HG03575 (cell line): ENCODE measurements around the gene NBAS.
"Not testable (repeated sequence)": the region's sequence is repeated elsewhere in the genome, so short reads cannot be mapped to it uniquely, and the experiment has no call there.

ENCODE experiments used
- ATAC-seq: cut with Tn5 transposase; IDR thresholded peaks from one replicate; pipeline ENCODE4 v1.9.1; 2021; ENCODE audit not compliant: unreplicated experiment, insufficient number of reproducible peaks, low FRiP score; ENCODE audit errors: extremely low read depth

Gene NBAS

DNA sequence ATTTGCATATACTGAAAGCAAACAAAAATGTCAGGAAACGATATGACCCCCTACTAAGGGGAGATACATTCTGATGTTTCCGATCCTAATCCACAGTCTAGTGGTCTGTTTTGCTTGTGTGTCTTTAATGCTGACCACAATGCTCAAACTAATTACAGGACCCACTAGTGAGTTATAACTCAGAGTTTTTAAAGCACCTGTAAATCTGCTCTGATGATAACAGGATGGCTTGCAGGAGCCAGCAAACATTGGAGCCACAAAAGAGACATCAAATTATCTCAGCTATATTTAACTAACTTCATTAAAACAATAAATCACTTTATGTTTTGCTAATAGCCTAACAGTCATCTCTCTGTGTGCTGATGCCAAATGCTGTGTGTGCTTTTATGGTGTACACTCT lies 300.3 kb downstream of the NBAS start:
- no peak for ATAC-seq

- ATAC-seq, result no peak
These were observed 300.9 kb downstream of the NBAS start for GRCh38 chr2:15260196-15260595.

DNA sequence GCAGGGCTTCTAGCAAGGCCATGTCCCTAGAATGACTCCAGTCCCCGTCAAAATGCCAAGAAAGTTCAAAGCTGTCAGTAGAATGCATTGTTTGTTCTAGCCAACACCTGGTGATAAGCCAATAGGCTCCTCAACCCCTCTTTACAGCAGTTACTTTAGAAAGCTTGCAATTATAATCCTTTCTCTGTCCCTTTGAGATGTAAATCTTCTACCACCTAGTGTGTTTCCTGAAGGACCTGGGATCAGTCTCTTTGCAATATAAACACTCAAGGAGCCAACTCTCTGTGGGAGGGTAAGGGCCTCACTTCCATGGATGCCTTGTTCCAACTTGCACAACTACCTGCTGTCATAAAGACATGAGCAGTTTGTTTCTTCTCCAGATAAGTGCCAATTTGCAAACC lies 301.8 kb downstream of the NBAS start:
- ATAC-seq, result no peak

DNA sequence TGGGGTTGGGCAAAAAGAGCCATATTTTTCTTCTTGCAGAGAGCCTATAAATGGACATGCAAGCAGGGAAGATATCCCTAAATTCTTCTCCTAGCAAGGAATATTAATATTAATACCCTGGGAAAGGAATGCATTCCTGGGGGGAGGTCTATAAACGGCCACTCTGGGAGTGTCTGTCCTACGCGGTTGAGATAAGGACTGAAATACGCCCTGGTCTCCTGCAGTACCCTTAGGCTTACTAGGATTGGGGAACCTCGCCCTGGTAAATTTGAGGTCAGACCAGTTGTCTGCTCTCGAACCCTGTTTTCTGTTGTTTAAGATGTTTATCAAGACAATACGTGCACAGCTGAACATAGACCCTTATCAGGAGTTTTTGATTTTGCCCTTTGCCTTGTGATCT lies 302.7 kb downstream of the NBAS start:
- ATAC-seq, result not testable (repeated sequence)

DNA sequence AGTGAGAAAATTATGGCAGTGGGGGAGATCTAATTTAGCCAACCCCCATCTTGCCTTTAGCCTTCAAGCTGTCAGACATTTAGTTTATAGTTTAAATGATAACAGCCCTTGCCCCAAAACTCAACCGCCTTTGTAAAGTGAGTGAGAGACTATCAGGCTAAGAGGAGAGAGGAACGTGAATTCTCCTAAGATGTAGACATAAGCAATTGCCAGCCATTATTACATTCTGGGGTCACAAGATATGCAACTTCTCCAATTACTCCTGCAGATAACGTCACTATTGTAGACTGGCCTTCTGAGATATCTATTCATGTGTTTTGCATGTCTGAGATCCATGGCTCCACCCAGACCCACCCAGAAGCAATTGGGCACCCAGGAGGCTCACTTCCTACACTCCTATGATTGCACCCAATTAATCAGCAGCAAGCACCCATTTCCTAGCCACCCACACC lies 307.3 kb downstream of the NBAS start:
- no peak for ATAC-seq

GRCh38 chr2:15253247-15253646 lies 307.9 kb downstream of the NBAS start:
- ATAC-seq, result no peak

- ATAC-seq, result no peak
These were observed 309.4 kb downstream of the NBAS start for GRCh38 chr2:15251753-15252152.

- not testable (repeated sequence) for ATAC-seq
These were observed 310.2 kb downstream of the NBAS start for GRCh38 chr2:15250946-15251345.

DNA sequence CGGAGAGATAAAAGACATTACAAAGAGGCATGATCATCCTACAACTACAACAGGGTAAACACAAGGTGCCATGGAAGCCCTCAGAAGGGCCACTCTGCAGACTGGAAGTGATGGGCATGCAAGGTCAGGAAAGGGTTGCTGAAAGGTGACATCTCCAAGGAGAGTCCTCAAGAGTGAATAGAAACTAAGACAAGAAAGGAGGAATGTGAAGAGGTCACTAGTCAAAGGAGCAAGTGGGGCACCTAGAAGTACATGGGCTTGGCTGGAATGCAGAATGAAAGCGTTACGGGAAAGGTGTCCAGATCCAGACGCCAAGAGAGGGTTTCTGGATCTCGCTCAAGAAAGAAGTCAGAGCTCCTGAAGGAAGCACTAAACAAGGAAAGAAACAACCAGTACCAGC lies 314.3 kb downstream of the NBAS start:
- ATAC-seq, result no peak

GRCh38 chr2:15243762-15244161 lies 317.4 kb downstream of the NBAS start:
- no peak for ATAC-seq

DNA sequence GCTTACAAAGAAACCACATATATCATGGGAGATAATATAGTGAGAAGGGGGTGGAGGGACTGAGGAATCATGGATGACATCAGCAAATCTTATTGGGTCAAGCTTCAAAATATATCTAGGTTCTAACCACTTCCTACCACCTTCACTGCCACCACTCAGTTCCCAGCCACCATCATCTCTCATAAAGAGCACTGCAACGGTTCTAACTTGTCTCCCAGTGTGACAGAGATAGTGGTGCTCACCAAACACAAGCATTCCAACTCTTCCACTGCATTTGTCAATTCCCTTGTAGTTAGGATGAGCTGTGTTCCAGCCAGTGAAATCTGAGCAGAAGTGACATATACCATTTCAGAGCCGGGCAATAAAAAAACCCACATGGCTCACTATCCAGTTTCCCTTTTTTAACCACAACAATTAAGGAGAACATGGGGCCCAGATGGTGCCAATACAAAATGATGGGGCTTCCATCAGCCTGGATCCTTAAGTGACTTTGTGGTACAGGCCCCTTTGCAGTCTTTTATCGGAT lies 318.1 kb downstream of the NBAS start:
- no peak for ATAC-seq

DNA sequence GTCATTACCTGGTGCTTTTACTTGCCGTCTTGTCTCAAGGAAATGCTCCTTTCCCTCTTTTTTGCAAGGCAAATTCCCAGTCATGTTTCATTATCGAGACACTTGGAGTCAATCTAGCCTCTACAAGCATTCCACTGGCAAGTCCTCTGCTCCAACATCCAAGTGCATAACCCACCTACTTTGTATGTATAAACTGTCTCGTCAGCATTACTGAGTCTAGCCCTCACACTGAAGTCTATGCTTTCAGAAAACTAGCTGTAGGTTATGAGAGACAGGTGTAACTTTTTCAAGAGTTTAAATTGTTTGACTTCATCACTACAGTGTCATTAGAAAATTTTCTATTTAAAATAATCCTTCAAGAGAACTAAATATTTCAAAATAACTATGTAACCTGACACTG lies 319.2 kb downstream of the NBAS start:
- ATAC-seq, result no peak

- no peak for ATAC-seq
These were observed 319.9 kb downstream of the NBAS start for GRCh38 chr2:15241201-15241600.

GRCh38 chr2:15238028-15238427 lies 323.1 kb downstream of the NBAS start:
- no peak for ATAC-seq

DNA sequence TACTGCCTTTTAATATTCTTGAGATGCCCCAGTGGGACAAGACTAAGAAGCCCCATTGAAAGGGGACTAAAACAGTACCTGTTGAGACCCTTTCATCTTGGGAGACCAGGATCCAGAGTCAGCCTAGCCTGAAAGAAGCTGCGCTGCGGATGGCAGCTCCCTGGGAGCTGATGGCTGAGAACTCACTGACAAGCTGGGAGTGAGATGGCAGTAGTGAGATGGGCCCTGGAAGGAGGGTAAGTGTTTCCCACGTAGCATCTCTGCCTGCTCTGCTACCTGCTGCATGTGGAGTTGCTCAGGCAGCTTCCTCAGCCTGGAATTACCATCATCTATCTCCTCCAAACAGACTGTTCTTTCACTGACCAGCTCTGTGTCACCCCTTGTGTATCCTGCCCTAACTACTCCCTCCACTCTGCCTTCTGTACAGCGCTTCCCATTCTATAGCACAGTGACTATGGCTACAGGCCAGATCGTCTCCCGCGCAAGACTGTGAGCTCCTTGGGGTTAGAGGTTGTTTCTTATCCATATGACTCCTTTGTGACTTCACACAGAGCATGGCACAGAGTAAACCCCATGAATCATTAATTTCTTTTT lies 330.4 kb downstream of the NBAS start:
- no peak for ATAC-seq

DNA sequence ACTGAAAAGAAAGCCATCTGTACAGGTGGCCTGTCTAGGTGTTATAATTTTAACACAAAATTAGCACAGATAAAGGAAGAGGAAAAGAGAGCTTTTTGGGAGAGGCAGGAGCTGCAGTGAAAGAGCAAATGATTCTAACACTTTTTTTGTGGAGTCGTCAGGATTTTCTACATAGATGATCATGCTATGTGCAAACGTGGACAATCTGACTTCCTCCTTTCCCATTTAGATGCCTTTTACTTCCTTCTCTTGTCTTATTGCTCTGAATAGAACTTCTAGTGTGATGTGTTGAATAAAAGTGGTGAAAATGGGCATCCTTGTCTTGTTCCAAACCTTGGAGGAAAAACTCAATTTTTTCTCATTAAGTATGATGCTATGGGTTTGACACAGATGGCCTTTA lies 334.5 kb downstream of the NBAS start:
- no peak for ATAC-seq

DNA sequence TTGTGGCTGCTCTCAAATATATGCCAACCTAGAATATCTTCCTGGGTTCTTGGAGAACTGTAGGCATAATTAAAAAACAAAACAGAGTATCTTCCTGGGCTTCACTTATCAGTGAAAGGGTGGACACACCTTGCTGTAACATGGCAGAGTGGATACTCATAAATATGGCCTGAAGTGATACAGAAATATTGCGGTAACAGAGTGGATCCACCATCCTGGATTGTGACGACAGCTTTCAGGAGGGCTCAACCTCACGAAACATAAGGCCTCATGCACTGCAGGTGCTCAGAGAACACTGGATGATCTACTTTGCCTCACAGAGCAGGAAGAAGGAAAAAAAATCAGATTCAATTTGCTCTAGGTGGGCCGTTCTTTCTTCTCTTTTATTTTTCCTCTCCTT lies 336.0 kb downstream of the NBAS start:
- no peak for ATAC-seq

- no peak for ATAC-seq
These were observed 336.5 kb downstream of the NBAS start for GRCh38 chr2:15224641-15225040.

DNA sequence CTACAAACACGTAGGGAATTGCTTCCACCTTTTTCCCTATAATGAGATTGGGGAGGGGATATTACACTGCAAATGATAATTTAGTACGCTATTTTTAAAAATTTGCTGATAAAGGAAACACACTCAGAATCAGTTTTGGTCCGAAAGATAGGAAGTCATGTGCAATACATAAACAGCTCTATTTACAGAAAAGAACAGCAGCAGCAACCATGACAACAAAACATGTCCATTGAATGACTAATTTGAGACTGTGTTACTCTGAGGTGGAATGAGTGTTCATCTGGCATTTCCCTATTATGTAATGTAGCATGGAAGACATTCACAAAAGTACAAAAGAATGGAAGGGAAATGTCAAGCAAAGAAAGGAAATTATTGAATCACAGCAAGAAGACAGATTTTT lies 337.2 kb downstream of the NBAS start:
- ATAC-seq, result no peak

DNA sequence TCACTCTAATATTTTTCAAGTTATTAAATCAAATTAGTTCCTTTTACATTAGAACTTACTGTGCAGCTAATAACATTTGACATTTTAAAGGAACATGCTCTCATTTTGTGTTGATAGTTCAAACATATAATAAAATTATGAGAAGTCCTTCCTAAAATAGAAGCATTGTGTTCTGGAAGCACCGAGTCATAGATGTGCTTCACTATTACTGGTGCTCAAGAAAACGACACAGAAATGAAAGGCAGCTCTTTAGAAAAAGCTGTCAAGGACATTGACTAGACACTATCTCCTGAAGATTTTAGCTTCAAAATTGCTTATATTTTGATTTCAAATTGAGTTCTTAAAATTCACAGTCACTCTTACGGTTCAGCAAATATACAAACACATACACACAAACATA lies 338.3 kb downstream of the NBAS start:
- no peak for ATAC-seq

- ATAC-seq, result no peak
These were observed 340.5 kb downstream of the NBAS start for GRCh38 chr2:15220603-15221002.
